ENCODE results near the gene UBE2A.

UBE2A gene

DNA sequence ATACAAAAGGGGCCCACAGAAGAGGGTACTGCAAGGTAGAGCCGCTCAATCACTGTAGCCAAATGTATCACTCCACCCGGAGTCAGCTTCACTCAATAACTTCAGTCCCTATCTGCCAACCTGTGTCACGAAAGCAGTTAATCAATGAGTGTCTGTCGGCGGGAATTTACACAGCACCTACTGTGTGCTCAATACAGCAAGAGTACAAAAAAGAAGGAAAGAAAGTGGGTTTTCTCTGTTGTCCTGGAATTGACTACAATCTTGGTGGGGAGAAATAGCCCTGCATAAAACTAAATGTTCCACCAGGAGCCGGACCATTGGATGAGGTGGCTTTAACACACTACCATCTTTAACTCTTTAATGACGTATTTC is 32.6 kb downstream of the UBE2A start:
- DNase-seq (ENCODE audit: low spot score), result no peak

DNA sequence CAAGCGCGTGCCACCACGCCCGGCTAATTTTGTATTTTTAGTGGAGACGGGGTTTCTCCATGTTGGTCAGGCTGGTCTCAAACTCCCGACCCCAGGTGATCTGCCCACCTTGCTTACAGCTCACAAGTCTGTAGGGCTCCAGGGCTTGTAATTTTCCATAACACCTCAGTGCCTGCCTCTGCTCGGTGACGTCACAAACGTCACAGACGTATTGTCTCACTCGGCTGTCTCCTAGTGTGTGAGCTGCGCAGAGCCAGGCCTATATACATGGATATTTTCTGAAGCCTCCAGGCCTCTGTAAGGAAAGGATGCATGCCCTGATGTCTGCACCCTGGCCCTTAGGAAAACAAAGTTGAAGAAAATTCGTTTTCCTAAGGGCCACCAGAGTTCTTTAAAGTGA is 40.4 kb downstream of the UBE2A start:
- no peak for DNase-seq (ENCODE audit: low spot score)

GRCh38 chrX:119617517-119618164 is 43.3 kb downstream of the UBE2A start:
- no peak for DNase-seq (ENCODE audit: low spot score)

- DNase-seq (ENCODE audit: low spot score), result no peak
Measured at GRCh38 chrX:119618439-119618838, 44.1 kb downstream of the UBE2A start.

- DNase-seq (ENCODE audit: low spot score), result no peak
Measured at GRCh38 chrX:119622356-119623232, 48.2 kb downstream of the UBE2A start.

- DNase-seq (ENCODE audit: low spot score), result no peak
Measured at GRCh38 chrX:119624417-119624816, 50.1 kb downstream of the UBE2A start.

DNA sequence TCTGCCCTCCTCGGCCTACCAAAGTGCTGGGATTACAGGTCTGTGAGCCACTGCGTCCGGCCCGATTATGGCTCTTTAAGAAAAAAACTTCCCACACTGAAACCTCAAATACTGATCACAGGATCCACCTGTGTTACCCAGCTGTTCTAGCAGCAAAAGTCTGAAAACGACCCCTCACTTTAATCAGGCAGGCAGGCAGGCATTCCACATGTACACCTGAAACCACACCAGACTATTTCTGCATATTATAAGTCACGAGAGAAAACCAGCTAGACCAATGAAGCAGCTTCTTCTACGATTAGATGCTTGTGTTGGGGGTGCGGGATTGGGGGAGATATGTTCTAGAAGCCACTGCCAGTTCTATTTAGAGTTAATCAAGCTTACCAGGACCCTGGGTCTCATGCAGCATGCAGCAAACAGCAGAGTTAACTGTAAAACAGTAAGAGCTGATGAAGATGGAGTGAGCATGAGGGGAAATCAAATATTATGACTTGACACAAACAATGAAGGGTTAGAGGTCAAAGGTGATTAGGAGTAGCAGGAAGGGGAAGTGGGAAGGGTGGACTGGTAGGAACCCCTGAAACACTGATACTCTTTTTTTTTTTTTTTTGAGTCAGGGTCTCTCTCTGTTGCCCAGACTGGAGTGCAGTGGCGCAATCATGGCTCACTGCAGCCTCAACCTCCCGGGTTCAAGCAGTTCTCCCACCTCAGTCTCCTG is 50.7 kb downstream of the UBE2A start:
- no peak for DNase-seq (ENCODE audit: low spot score)

DNA sequence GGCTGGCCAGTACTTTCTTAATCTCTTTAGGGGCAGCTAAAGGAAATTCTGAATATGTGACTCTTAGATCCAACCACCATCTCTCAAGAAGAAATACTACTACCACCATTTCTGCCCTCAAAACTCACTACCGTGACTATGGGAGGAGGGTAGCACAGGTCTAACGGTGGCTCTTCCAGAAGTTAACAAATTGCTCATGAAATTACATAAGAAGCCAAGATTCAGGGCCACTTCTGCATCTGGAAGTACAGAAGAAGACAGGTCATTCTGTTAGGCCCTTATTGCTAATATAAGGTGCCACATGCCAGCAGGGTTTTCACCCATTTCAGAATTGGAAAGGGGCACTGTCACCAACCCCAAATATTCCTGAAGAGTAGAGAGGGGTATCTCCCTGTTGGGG is 51.5 kb downstream of the UBE2A start:
- no peak for DNase-seq (ENCODE audit: low spot score)

Measured in hematopoietic multipotent progenitor cell treated with erythropoietin and hydrocortisone succinate and interleukin-3 and kit ligand, for 15 days (in vitro differentiated cells).